Midbrain (tissue), 1 donor: Measurements from ENCODE around the gene OAT.

Experiments
- DNase-seq: peaks from one replicate; lab custom pipeline; 2025; lab: John Stamatoyannopoulos, UW

The OAT gene

GRCh38 chr10:124353091-124353815, 65.5 kb downstream of the OAT start:
- DNase-seq: no peak

DNA sequence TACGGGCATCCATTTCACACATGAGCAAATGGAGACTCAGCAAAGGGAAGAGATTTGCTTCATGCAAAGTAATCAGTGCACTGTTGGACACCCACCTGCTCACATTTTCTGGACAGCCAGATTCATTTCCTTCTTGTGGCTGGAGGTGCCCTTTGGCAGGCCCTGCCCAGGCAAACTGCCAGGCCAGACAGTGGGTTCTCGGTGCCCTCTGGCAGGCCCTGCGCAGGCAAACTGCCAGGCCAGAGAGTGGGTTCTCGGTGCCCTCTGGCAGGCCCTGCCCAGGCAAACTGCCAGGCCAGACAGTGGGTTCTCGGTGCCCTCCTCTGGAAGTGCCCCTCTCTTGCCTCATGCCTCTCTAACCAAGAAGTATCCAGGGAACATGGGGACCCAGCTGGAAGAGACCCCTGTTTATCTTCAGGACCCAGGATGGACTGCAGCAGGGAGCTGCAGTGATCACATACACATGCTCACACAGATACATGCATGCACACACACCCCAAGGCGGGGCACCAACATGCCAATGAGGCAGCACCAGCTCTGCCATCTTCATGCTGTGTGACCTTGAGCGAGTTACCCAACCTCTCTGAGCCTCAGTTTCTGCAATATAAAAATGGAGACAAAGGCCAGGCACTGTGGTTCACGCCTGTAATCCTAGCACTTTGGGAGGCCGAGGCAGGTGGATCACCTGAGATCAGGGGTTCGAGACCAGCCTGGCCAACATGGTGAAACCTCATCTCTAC, 67.1 kb downstream of the OAT start:
- no peak for DNase-seq

- no peak for DNase-seq
Measured at GRCh38 chr10:124350806-124351205, 67.9 kb downstream of the OAT start.

GRCh38 chr10:124349996-124350280, 68.8 kb downstream of the OAT start:
- DNase-seq: no peak

- no peak for DNase-seq
Measured at GRCh38 chr10:124349231-124349995, 69.3 kb downstream of the OAT start.

DNA sequence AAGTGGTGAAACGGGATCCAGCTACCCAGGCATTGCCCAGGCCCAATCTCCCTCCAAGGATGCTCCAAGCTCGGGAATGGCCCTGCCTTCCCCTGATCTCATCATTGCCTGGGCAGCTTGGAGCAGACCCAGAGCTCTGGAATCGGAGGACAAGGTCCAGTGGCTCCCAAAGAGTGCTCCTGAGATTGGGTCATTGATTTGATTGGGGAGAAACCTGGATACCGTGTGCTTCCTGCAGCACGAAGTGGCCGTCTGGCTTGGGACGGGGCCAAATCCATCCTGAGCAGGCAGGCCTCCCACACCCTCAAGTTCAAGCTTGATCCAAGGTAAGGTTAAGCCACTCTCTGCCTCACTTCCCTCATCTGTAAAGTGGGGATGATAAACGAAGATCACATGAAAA, 69.9 kb downstream of the OAT start:
- DNase-seq: no peak

GRCh38 chr10:124347956-124348355, 70.8 kb downstream of the OAT start:
- DNase-seq: no peak
